ENCODE data around the gene ADGRL2.

DNA sequence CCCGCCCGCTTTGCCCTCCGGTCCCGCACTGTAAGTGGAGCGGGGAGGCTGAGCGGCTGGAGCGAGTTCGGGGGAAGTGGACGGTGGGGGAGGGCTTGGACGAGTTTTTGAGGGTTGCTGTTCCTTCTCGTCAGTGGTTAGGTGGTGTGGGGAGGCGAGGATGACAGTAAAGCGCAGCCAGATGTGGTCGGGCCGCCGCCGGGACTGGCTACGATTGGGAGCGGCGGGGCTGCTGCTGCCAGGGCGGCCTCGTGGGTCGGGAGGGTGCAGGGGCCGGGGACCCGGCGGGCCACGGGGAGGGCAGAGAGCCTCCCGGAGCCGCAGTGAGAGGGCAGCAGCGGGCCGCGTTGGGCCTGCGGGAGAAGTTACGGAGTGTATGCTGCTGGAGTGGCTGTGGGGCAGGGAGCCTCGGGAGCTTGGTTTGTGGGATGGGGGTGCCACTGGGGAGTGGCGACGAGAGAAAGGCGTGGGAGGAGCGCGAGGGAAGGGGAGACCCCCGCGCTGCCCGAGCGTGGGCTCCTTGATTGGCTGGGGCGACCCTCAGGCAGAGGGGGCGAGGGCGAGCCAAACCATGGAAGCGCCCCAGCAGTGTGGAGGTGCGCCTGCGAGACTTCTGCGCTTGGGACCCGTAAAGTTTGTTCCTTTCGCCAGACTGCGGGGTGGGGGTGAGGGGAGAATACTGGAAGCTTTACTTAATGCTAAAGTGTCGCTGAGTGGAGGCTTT lies 2.1 kb downstream of the ADGRL2 start:
- no peak for TF ChIP-seq EZH2 (IDR thresholded peaks at IDR 0.05)
- TF ChIP-seq POLR2AphosphoS5 (IDR thresholded peaks at IDR 0.05; ENCODE audit: borderline replicate concordance, low read depth, low read length) = no peak

Measured in SK-N-MC (cell line).